RPMI7951 (cell line): ENCODE results near the gene PAX1. TPM values are rescaled to one million over a fixed set of nuclear protein-coding genes. Genes with fewer than 3 reads are reported as not detected.

Experiments
- DNase-seq: peaks from one replicate; pipeline ENCODE4 v3.0.0-alpha.2; 2012; ENCODE audit warnings: low read depth
- total RNA-seq: library from RNA; depleted of rRNA; stranded (reverse); fragments of >200 nt; shearing (Covaris generic); gene quantifications from 2 replicates; pipeline ENCODE4 v1.2.3, GENCODE V29; 2014

Gene PAX1
- total RNA-seq, 1 experiment from 2014 or later: not detected

GRCh38 chr20:21702553-21703470 is 2.7 kb upstream of the PAX1 start:
- DNase-seq: peak; percentile 29

- no peak for DNase-seq
Observed at GRCh38 chr20:21703717-21704407, 1.6 kb upstream of the PAX1 start.

GRCh38 chr20:21704408-21705385 is 767 bp upstream of the PAX1 start:
- no peak for DNase-seq

- no peak for DNase-seq
Observed at GRCh38 chr20:21706261-21707195, 1.1 kb downstream of the PAX1 start.

GRCh38 chr20:21707267-21707666 is 1.8 kb downstream of the PAX1 start:
- no peak for DNase-seq

- DNase-seq: no peak
Observed at GRCh38 chr20:21707999-21708737, 2.7 kb downstream of the PAX1 start.

- DNase-seq: no peak
Observed at GRCh38 chr20:21708738-21709534, 3.5 kb downstream of the PAX1 start.

GRCh38 chr20:21709535-21709904 is 4.1 kb downstream of the PAX1 start:
- DNase-seq: no peak

- no peak for DNase-seq
Observed at GRCh38 chr20:21710341-21710740, 4.9 kb downstream of the PAX1 start.

- no peak for DNase-seq
Observed at GRCh38 chr20:21710863-21711431, 5.5 kb downstream of the PAX1 start.

- no peak for DNase-seq
Observed at GRCh38 chr20:21712443-21713059, 7.1 kb downstream of the PAX1 start.

- no peak for DNase-seq
Observed at GRCh38 chr20:21713470-21713869, 8.0 kb downstream of the PAX1 start.

GRCh38 chr20:21713901-21714296 is 8.4 kb downstream of the PAX1 start:
- no peak for DNase-seq

GRCh38 chr20:21714297-21715192 is 9.1 kb downstream of the PAX1 start:
- no peak for DNase-seq

GRCh38 chr20:21715193-21715881 is 9.9 kb downstream of the PAX1 start:
- DNase-seq: no peak

GRCh38 chr20:21719592-21720214 is 14.2 kb downstream of the PAX1 start:
- DNase-seq: peak; percentile 63
